HepG2 (cell line): ENCODE measurements around the gene OXSM.

Source experiments
- HOXA7 ChIP-seq: sonication (generic); formaldehyde crosslinking; IDR thresholded peaks from 2 replicates; pipeline ENCODE4 v1.8.1; 2022; ENCODE audit warnings: mild to moderate bottlenecking, missing genetic modification reagents, moderate library complexity
- JUNB ChIP-seq: sonication (generic); formaldehyde crosslinking; IDR thresholded peaks from 2 replicates; pipeline ENCODE4 v1.8.0; 2022; ENCODE audit warnings: missing genetic modification reagents, mild to moderate bottlenecking, borderline replicate concordance
- POLR2AphosphoS5 ChIP-seq: IDR thresholded peaks from 2 replicates; pipeline ENCODE4 v1.6.1; 2012; ENCODE audit warnings: low read depth, low read length
- ZNF3 ChIP-seq: IDR thresholded peaks from 2 replicates; pipeline ENCODE4 v1.7.0; 2017; ENCODE audit warnings: inconsistent platforms
- TF ChIP-seq, protein P1 (sequence below): sonication (generic); formaldehyde crosslinking; IDR thresholded peaks from 2 replicates; pipeline ENCODE4 v1.5.0; 2020; ENCODE audit warnings: mild to moderate bottlenecking, missing genetic modification reagents, moderate library complexity
- TF ChIP-seq, protein P2 (sequence below): sonication (generic); formaldehyde crosslinking; IDR thresholded peaks from 2 replicates; pipeline ENCODE4 v1.4.0; 2020; ENCODE audit warnings: mild to moderate bottlenecking, missing genetic modification reagents

DNA sequence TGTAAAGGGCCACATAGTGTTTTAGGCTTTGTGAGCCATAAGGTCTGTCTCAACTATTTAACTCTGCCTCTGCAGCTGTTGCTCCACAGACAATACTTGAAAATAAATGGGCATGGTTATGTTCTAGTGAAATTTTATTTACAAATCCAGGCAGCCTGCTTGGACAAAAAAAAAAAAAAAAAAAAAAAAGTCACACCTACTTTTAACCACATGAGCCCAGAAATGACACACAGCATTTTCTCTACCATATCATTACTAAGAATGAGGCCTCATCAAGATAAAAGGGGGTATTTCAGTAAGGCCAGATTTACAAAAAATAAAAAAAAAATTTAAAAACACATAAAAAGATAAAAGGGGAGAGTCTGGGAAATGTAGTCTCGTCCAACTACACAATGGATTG is 4.9 kb upstream of the OXSM start:
- TF ChIP-seq ZNF3 (CRISPR knock-in tag): no peak
- TF ChIP-seq POLR2AphosphoS5: no peak
- no peak for TF ChIP-seq JUNB (CRISPR knock-in tag)
- TF ChIP-seq, protein P1, sequence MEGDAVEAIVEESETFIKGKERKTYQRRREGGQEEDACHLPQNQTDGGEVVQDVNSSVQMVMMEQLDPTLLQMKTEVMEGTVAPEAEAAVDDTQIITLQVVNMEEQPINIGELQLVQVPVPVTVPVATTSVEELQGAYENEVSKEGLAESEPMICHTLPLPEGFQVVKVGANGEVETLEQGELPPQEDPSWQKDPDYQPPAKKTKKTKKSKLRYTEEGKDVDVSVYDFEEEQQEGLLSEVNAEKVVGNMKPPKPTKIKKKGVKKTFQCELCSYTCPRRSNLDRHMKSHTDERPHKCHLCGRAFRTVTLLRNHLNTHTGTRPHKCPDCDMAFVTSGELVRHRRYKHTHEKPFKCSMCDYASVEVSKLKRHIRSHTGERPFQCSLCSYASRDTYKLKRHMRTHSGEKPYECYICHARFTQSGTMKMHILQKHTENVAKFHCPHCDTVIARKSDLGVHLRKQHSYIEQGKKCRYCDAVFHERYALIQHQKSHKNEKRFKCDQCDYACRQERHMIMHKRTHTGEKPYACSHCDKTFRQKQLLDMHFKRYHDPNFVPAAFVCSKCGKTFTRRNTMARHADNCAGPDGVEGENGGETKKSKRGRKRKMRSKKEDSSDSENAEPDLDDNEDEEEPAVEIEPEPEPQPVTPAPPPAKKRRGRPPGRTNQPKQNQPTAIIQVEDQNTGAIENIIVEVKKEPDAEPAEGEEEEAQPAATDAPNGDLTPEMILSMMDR (CRISPR knock-in tag): no peak
- TF ChIP-seq HOXA7 (CRISPR knock-in tag): no peak
- TF ChIP-seq, protein P2, sequence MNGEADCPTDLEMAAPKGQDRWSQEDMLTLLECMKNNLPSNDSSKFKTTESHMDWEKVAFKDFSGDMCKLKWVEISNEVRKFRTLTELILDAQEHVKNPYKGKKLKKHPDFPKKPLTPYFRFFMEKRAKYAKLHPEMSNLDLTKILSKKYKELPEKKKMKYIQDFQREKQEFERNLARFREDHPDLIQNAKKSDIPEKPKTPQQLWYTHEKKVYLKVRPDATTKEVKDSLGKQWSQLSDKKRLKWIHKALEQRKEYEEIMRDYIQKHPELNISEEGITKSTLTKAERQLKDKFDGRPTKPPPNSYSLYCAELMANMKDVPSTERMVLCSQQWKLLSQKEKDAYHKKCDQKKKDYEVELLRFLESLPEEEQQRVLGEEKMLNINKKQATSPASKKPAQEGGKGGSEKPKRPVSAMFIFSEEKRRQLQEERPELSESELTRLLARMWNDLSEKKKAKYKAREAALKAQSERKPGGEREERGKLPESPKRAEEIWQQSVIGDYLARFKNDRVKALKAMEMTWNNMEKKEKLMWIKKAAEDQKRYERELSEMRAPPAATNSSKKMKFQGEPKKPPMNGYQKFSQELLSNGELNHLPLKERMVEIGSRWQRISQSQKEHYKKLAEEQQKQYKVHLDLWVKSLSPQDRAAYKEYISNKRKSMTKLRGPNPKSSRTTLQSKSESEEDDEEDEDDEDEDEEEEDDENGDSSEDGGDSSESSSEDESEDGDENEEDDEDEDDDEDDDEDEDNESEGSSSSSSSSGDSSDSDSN (CRISPR knock-in tag): no peak
